ENCODE measurements around the gene CALM1.

CALM1 gene

GRCh38 chr14:90440592-90440991, 43.8 kb downstream of the CALM1 start:
- TF ChIP-seq ZNF70 (CRISPR knock-in tag; IDR thresholded peaks at IDR 0.05) (no peak), TCF4 (CRISPR knock-in tag; IDR thresholded peaks at IDR 0.05; ENCODE audit: borderline replicate concordance) (no peak), ESRRG (CRISPR knock-in tag; IDR thresholded peaks at IDR 0.05) (no peak), ZNF8 (CRISPR knock-in tag; IDR thresholded peaks at IDR 0.05) (no peak), POU6F1 (CRISPR knock-in tag; IDR thresholded peaks at IDR 0.05; ENCODE audit: borderline replicate concordance, low read depth) (no peak), PATZ1 (CRISPR knock-in tag; IDR thresholded peaks at IDR 0.05; ENCODE audit: borderline replicate concordance) (no peak), BACH2 (CRISPR knock-in tag; IDR thresholded peaks at IDR 0.05; ENCODE audit: borderline replicate concordance) (no peak), ISL1 (CRISPR knock-in tag; IDR thresholded peaks at IDR 0.05) (no peak), GLIS3 (CRISPR knock-in tag; IDR thresholded peaks at IDR 0.05) (no peak), RARB (CRISPR knock-in tag; IDR thresholded peaks at IDR 0.05) (no peak), OSR1 (CRISPR knock-in tag; IDR thresholded peaks at IDR 0.05) (no peak), PPARA (CRISPR knock-in tag; IDR thresholded peaks at IDR 0.05; ENCODE audit: borderline replicate concordance) (no peak)
- ATAC-seq: no peak

- ATAC-seq: no peak
- TF ChIP-seq BACH2 (CRISPR knock-in tag; IDR thresholded peaks at IDR 0.05; ENCODE audit: borderline replicate concordance): no peak
- no peak for TF ChIP-seq TOX (CRISPR knock-in tag; IDR thresholded peaks at IDR 0.05; ENCODE audit: borderline replicate concordance)
- TF ChIP-seq ZFP3 (CRISPR knock-in tag; IDR thresholded peaks at IDR 0.05): no peak
- no peak for TF ChIP-seq POU6F1 (CRISPR knock-in tag; IDR thresholded peaks at IDR 0.05; ENCODE audit: borderline replicate concordance, low read depth)
- TF ChIP-seq PPARA (CRISPR knock-in tag; IDR thresholded peaks at IDR 0.05; ENCODE audit: borderline replicate concordance): no peak
- no peak for TF ChIP-seq TSHZ2 (CRISPR knock-in tag; IDR thresholded peaks at IDR 0.05)
- TF ChIP-seq ZNF565 (CRISPR knock-in tag; conservative IDR thresholded peaks at IDR 0.05; ENCODE audit: low read depth): no peak
- no peak for TF ChIP-seq SNAI2 (CRISPR knock-in tag; IDR thresholded peaks at IDR 0.05)
- no peak for TF ChIP-seq ESRRG (CRISPR knock-in tag; IDR thresholded peaks at IDR 0.05)
- TF ChIP-seq CSDC2 (CRISPR knock-in tag; IDR thresholded peaks at IDR 0.05): no peak
- TF ChIP-seq RARB (CRISPR knock-in tag; IDR thresholded peaks at IDR 0.05): no peak
- TF ChIP-seq ARNTL (CRISPR knock-in tag; IDR thresholded peaks at IDR 0.05; ENCODE audit: borderline replicate concordance, low read depth): no peak
- no peak for TF ChIP-seq ZC3H10 (CRISPR knock-in tag; IDR thresholded peaks at IDR 0.05)
- TF ChIP-seq GLIS3 (CRISPR knock-in tag; IDR thresholded peaks at IDR 0.05): no peak
- TF ChIP-seq PATZ1 (CRISPR knock-in tag; IDR thresholded peaks at IDR 0.05; ENCODE audit: borderline replicate concordance): no peak
- no peak for TF ChIP-seq CREB5 (CRISPR knock-in tag; IDR thresholded peaks at IDR 0.05; ENCODE audit: low read depth)
These were observed 45.6 kb downstream of the CALM1 start for GRCh38 chr14:90442388-90442787.
